Ectodermal cell (in vitro differentiated cells): ENCODE data around the gene KANSL3.

Experiments used
- H3K27ac ChIP-seq: 2 replicates; pipeline ENCODE4 v1.7.0; 2013; ENCODE audit warnings: mild to moderate bottlenecking, low read depth, low read length; ENCODE audit not compliant: insufficient read depth, poor library complexity, severe bottlenecking
- H3K27me3 ChIP-seq: 2 replicates; pipeline ENCODE4 v1.7.0; 2013; ENCODE audit warnings: mild to moderate bottlenecking, low read length; ENCODE audit not compliant: insufficient read depth, control insufficient read depth, poor library complexity, severe bottlenecking
- H3K36me3 ChIP-seq: one replicate; pipeline ENCODE4 v1.7.0; 2013; ENCODE audit warnings: low read length; ENCODE audit not compliant: control insufficient read depth, insufficient read depth
- H3K4me1 ChIP-seq: one replicate; pipeline ENCODE4 v1.7.0; 2013; ENCODE audit warnings: low read length; ENCODE audit not compliant: control insufficient read depth, insufficient read depth
- H3K4me3 ChIP-seq: 2 replicates; pipeline ENCODE4 v1.7.0; 2013; ENCODE audit warnings: low read depth, low read length, control low read depth; ENCODE audit not compliant: insufficient read depth
- H3K9me3 ChIP-seq: 2 replicates; pipeline ENCODE4 v1.7.0; 2013; ENCODE audit warnings: mild to moderate bottlenecking, low read length, moderate library complexity; ENCODE audit not compliant: control insufficient read depth
- WGBS, 2 experiments: methylation state at CpG; one replicate each; pipeline ENCODE4 v1.1.7; 2013; ENCODE audit warnings: missing lambda C conversion rate in 2 of 2; 5-methylcytosine and 5-hydroxymethylcytosine counted together

Gene KANSL3

DNA sequence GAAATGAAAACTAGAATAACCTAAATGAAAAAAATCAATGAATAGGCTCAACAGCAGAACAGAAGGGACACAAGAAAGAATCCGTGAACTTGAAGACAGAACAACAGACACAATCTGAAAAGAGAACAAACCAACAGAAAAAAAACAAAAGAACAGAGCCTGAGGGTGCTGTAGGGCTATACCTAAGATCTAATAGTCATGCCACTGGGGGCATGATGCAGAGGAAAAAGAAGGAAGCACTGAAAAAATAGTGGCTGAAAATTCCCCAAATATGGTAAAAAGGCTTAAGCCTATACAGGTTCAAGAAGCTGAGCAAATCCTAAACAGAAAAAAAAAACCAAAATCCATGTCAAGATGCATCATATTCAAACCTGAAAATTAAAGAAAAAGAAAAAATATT lies 50.3 kb downstream of the KANSL3 start:
- no peaks in the 10 kb centered on the region for H3K36me3 ChIP-seq
- H3K27ac ChIP-seq = no peak overlapping the region
- WGBS, 2 experiments = 91 to 94% methylated on average over 1 of the region's 1 CpG
- no peaks in the 10 kb centered on the region for H3K9me3 ChIP-seq
- no peaks in the 10 kb centered on the region for H3K27me3 ChIP-seq
- H3K4me3 ChIP-seq = no peak overlapping the region
- H3K4me1 ChIP-seq = no peaks in the 10 kb centered on the region

DNA sequence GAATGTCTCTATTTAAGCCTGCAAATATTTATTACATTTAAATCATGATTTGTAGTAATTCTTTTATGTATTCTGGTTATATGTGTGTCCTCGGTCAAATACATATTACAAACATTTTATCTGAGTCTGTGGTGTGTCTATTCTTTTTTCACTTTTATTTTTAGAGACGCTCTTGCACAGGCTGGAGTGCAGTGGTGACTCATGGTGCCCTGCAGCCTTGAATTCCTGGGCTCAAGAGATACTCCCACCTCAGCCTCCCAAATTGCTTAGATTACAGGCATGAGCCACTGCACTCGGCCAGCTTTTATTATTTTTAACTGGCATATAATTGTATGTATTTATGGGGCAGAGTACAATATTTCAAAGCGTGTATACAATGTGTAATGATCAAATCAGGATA lies 54.1 kb downstream of the KANSL3 start:
- no peak overlapping the region for H3K27ac ChIP-seq
- no peak overlapping the region for H3K4me3 ChIP-seq
- no peaks in the 10 kb centered on the region for H3K9me3 ChIP-seq
- H3K4me1 ChIP-seq = no peaks in the 10 kb centered on the region
- no peaks in the 10 kb centered on the region for H3K36me3 ChIP-seq
- WGBS, 2 experiments = 88 to 96% methylated on average over 2 to 4 of the region's 4 CpGs
- H3K27me3 ChIP-seq = no peaks in the 10 kb centered on the region

DNA sequence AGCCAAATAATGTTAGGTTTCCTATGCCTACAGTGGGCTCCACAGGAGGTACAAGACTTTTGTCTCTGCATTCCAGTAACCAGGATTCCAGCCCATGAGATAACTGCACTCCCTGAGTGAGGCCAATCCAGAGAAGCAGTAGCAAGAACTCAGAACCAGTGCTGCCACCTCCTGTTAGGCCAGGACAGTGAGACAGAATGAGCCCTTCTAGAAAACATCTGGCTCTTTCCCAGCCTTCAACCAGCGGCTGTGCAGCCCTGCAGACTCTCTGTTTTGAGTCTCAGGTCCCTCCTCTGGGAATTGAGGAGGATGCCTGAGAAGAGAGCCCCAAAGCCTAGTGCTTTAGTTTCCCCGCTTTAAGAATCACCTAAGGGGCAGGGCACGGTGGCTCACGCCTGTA lies 57.3 kb downstream of the KANSL3 start:
- H3K4me3 ChIP-seq = no peak overlapping the region
- H3K27me3 ChIP-seq = no peaks in the 10 kb centered on the region
- no peaks in the 10 kb centered on the region for H3K9me3 ChIP-seq
- no peaks in the 10 kb centered on the region for H3K4me1 ChIP-seq
- H3K27ac ChIP-seq = no peak overlapping the region
- H3K36me3 ChIP-seq = no peaks in the 10 kb centered on the region
- 72 to 77% methylated on average over 4 of the region's 4 CpGs for WGBS, 2 experiments

DNA sequence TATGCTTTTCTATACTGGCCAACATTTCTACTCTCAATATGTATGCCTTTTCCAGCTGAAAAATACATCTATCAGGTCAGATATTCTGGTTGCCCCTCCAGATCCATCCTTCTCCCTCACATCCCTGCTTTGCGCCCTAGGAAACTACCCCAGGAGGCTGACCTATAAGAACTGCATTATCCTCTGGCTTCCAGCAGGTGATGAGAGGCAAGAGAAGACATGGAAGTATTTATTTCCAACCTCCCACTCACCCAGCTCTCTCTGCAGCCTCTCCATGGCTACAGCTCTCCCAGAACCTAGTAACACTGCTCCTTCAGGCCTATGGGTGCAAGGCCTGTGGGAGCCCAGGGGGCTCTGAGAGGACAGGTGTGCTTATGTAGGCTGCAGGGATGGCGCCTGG lies 58.7 kb downstream of the KANSL3 start:
- WGBS, 2 experiments = 96 to 99% methylated on average over 2 of the region's 2 CpGs
- H3K4me1 ChIP-seq = no peaks in the 10 kb centered on the region
- H3K27me3 ChIP-seq = no peaks in the 10 kb centered on the region
- no peaks in the 10 kb centered on the region for H3K9me3 ChIP-seq
- no peak overlapping the region for H3K4me3 ChIP-seq
- H3K36me3 ChIP-seq = no peaks in the 10 kb centered on the region
- no peak overlapping the region for H3K27ac ChIP-seq

DNA sequence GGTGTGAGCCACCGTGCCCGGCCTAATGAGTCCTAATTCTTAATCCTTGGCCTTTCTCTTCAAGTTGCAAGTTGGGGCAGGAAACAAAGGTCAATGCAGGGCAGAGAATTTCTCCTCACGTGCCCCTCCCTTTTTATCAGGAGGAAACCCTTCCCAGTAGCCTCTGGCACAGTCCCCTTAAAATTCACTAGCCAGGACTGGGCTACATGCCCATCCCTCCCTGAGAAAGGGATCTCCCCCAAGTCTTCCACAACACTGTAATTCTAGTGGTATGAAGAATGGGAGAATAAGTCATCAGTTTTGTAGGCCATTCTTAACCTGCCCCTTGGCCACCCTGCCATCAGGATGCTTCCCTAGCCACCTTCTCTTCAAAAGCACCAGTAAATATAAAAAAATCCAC lies 59.4 kb downstream of the KANSL3 start:
- 92% methylated on average over 3 of the region's 3 CpGs for WGBS, 2 experiments
- no peak overlapping the region for H3K27ac ChIP-seq
- no peaks in the 10 kb centered on the region for H3K27me3 ChIP-seq
- H3K36me3 ChIP-seq = no peaks in the 10 kb centered on the region
- H3K9me3 ChIP-seq = no peaks in the 10 kb centered on the region
- H3K4me1 ChIP-seq = no peaks in the 10 kb centered on the region
- H3K4me3 ChIP-seq = no peak overlapping the region

DNA sequence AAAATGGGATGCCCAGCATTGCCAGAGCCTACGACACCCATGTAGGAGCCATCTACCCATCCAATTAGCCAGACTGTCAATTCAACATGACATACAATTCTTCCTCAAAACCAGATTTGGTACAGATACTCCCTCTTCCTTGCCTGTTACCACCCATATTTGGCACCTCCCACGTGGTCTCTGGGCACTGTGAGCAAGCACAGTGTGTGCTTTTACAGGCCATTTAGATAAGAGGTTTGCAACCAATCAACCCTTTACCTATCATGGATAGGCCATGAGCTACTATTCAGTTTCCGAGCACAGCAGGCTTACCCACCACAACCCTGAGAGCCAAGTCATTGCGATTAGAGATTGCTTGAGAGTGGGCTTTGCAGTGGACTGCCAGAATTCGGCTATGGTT lies 60.6 kb downstream of the KANSL3 start:
- Histone ChIP-seq H3K27ac (no peak overlapping the region), H3K4me1 (no peaks in the 10 kb centered on the region), H3K9me3 (no peaks in the 10 kb centered on the region), H3K27me3 (no peaks in the 10 kb centered on the region), H3K36me3 (no peaks in the 10 kb centered on the region), H3K4me3 (no peak overlapping the region)
- WGBS, 2 experiments = 72 to 82% methylated on average over 5 of the region's 5 CpGs

DNA sequence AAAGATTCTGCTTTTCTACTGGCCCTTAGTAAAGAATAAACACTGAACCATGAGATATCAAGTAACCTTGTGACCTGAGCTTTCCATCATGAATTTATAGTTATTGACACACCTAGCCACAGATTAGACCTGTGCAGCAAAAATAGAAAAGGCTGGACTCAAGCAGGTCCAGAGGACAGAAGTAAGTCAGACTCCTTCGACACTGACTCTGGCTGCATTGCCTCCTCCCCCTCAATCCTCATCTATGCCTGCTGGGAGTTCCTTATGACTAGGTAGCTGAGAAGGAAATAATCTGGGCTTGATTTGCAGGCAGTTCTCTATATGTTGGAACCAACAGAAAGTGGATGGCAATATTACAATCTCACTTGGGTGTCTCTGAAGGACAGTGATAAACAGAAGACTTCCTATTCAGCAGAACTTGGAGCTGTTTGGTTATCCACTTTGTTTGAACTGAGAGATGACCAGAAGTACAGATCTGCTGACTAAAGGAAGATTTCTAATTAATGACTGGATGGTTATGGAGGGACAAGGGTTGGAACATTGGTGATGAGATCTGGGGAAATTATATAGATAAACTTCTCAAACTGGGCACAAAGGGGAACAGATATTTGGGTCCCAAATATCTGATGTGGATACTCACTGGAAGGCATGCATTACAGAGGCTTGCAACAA lies 62.2 kb downstream of the KANSL3 start:
- H3K36me3 ChIP-seq = no peaks in the 10 kb centered on the region
- no peaks in the 10 kb centered on the region for H3K27me3 ChIP-seq

DNA sequence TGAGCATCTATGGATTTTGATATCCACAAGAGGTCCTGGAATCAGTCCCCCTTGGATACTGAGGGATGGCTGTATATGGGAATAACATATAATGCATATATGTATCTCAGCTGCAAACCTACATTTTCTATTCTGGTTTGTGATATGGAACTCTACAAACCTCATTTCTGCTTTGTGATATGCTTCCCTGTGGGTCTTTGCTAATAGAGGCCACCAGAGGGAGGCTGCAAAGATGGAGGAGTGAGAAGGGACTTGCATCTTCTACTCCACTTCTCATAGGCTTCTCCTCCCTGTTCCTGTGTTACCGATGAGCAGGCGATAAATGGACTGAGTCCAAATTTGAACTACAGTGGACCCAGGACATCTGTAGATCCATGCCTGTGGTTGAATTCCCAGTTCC lies 63.7 kb downstream of the KANSL3 start:
- Histone ChIP-seq H3K4me1 (no peaks in the 10 kb centered on the region), H3K36me3 (no peaks in the 10 kb centered on the region), H3K4me3 (no peak overlapping the region), H3K9me3 (no peaks in the 10 kb centered on the region), H3K27me3 (no peaks in the 10 kb centered on the region), H3K27ac (no peak overlapping the region)
- 95 to 96% methylated on average over 2 of the region's 2 CpGs for WGBS, 2 experiments

More for the DNA sequence above, 62.2 kb downstream of the KANSL3 start:
- Histone ChIP-seq H3K4me1 (no peaks in the 10 kb centered on the region), H3K9me3 (no peaks in the 10 kb centered on the region), H3K4me3 (no peak overlapping the region), H3K27ac (no peak overlapping the region)
- 95 to 100% methylated on average over 1 of the region's 1 CpG for WGBS, 2 experiments

DNA sequence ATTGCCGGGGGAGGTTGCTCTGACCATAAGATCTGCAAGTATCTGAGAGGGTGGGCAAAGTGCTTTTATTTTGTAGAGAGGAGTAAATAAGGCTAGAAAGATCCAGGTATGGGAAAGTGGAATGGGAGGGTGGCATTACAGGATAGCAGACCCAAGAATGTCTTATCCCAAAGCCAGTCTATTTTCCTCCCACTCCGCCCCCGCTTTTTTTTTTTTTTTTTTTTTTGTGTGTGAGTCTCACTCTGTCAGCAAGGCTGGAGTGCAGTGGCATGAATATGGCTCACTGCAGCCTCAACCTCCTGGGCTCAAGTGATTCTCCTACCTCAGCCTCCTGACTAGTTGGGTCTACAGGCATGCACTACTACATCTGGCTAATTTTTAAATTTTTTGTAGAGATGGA lies 70.0 kb downstream of the KANSL3 start:
- WGBS, 2 experiments = 82 to 97% methylated on average over 3 of the region's 3 CpGs

DNA sequence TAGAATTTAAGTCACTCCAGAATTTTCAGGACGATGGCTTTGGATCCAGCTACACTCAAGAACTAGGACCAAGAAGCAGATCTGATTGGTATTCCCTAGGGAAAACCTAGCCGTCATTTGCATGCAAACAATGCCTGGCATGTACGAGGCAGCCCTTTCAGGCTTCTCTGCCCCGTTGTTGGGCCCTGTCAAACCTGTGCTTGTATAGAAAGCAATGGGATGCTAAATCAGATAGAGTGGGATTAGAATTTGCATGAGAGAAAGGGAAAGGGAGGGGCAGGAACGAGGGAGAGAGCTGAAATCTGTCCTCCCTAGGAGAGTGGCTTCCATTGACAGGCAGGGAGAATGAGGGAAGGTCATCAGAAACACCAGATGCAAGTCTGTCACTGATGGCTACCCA lies 73.0 kb downstream of the KANSL3 start:
- Histone ChIP-seq H3K27ac (no peak overlapping the region), H3K36me3 (no peaks in the 10 kb centered on the region), H3K9me3 (no peaks in the 10 kb centered on the region), H3K27me3 (no peaks in the 10 kb centered on the region), H3K4me3 (no peak overlapping the region), H3K4me1 (peaks cover 8% of the 10 kb centered on the region)
- 11% methylated on average over 5 of the region's 5 CpGs for WGBS, 2 experiments

More for the DNA sequence above, 70.0 kb downstream of the KANSL3 start:
- Histone ChIP-seq H3K27ac (no peak overlapping the region), H3K4me1 (peaks cover 8% of the 10 kb centered on the region), H3K27me3 (no peaks in the 10 kb centered on the region), H3K36me3 (no peaks in the 10 kb centered on the region), H3K4me3 (no peak overlapping the region), H3K9me3 (no peaks in the 10 kb centered on the region)

DNA sequence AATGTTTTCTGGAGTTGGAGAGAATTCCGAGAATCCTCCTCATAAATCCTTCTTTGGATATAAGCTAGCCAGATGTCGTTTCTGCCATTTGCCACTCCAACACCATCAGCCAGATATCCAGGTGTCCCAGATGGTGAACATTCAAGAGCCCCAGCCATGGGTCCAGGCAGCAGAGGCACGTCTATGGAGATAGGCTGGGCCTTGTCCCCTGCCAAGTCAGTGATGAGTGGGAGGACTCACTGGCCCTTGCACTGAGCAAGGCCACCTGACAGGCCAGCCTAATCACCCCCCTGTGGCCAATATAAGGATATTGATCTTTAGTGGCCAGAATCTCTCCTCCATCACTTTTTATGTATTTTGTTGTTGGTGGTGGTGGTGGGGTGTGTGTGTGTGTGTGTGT lies 73.5 kb downstream of the KANSL3 start:
- Histone ChIP-seq H3K4me3 (no peak overlapping the region), H3K4me1 (peaks cover 8% of the 10 kb centered on the region), H3K27me3 (no peaks in the 10 kb centered on the region), H3K36me3 (no peaks in the 10 kb centered on the region), H3K9me3 (no peaks in the 10 kb centered on the region), H3K27ac (no peak overlapping the region)
- WGBS, 2 experiments = 85 to 91% methylated on average over 3 of the region's 3 CpGs
